HG02884 (cell line): ENCODE measurements around the gene DMRTC2.
A peak's percentile ranks its signal among the peaks of the same experiment; 100 is the strongest.

Source experiments
- ATAC-seq: cut with Tn5 transposase; IDR thresholded peaks from one replicate; pipeline ENCODE4 v1.9.1; 2021; ENCODE audit warnings: mild to moderate bottlenecking, moderate library complexity; ENCODE audit not compliant: unreplicated experiment

DMRTC2 gene

GRCh38 chr19:41845051-41845590, 279 bp downstream of the DMRTC2 start:
- no peak for ATAC-seq

- ATAC-seq = no peak
Observed at GRCh38 chr19:41847351-41848105, 2.7 kb downstream of the DMRTC2 start.

- no peak for ATAC-seq
Observed at GRCh38 chr19:41848666-41849065, 3.8 kb downstream of the DMRTC2 start.

- ATAC-seq = no peak
Observed at GRCh38 chr19:41849067-41849466, 4.2 kb downstream of the DMRTC2 start.

GRCh38 chr19:41850381-41850780, 5.5 kb downstream of the DMRTC2 start:
- no peak for ATAC-seq

- ATAC-seq = no peak
Observed at GRCh38 chr19:41851456-41851855, 6.6 kb downstream of the DMRTC2 start.

GRCh38 chr19:41853344-41853743, 8.5 kb downstream of the DMRTC2 start:
- no peak for ATAC-seq

- ATAC-seq = no peak
Observed at GRCh38 chr19:41853768-41854167, 8.9 kb downstream of the DMRTC2 start.

GRCh38 chr19:41859213-41859617, 14.4 kb downstream of the DMRTC2 start:
- no peak for ATAC-seq

- peak; percentile 68 for ATAC-seq
Observed at GRCh38 chr19:41859618-41860418, 15.0 kb downstream of the DMRTC2 start, which contains the start of gene RPS19. RPS19 (plus strand) TSS chr19:41860255; CDS start chr19:41860775, 520 bp downstream.

GRCh38 chr19:41860419-41861115, 15.7 kb downstream of the DMRTC2 start:
- ATAC-seq = no peak

- ATAC-seq = no peak
Observed at GRCh38 chr19:41861116-41861768, 16.4 kb downstream of the DMRTC2 start.

GRCh38 chr19:41861846-41862245, 17.0 kb downstream of the DMRTC2 start:
- ATAC-seq = no peak

- no peak for ATAC-seq
Observed at GRCh38 chr19:41862445-41862986, 17.7 kb downstream of the DMRTC2 start.

- ATAC-seq = no peak
Observed at GRCh38 chr19:41863209-41863931, 18.5 kb downstream of the DMRTC2 start.

GRCh38 chr19:41864374-41864773, 19.5 kb downstream of the DMRTC2 start:
- no peak for ATAC-seq

GRCh38 chr19:41866284-41866683, 21.4 kb downstream of the DMRTC2 start:
- no peak for ATAC-seq

GRCh38 chr19:41868120-41868988, 23.5 kb downstream of the DMRTC2 start:
- ATAC-seq = no peak

- ATAC-seq = no peak
Observed at GRCh38 chr19:41868989-41869300, 24.1 kb downstream of the DMRTC2 start.
